ENCODE results near the gene LCN15.
A peak's percentile ranks its signal among the peaks of the same experiment; 100 is the strongest.
"Not testable (repeated sequence)": the region's sequence is repeated elsewhere in the genome, so short reads cannot be mapped to it uniquely, and the experiment has no call there.

The LCN15 gene

GRCh38 chr9:136755302-136756133 lies 8.8 kb downstream of the LCN15 start:
- DNase-seq (ENCODE audit: low read depth): not testable (repeated sequence)

- DNase-seq (ENCODE audit: low read depth): no peak
Observed at GRCh38 chr9:136754626-136755301, 9.6 kb downstream of the LCN15 start.

DNA sequence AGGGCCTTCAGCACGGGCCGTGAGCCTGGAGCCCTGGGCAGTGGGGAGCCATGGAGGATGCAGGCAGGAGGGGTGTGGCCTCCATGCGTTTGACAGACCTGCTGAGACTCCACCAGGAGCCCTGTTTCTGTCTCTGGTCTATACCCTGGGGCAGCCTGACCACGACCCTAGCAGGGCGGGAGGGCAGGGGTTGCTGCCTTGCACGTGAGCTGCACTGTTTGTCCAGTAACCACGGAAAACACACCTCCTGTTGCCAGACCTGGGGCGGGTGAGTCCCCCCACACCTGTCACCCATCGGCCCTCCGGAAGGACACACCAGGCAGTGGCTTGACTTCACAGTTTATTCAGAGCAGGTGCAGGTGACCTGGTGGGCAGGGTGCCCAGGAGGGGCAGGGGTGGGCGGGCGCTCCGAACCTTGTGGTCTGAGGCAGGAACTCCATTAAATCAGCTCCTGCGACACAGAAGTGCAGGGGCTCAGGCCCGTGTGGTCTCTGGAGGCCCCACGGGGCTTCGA lies 10.2 kb downstream of the LCN15 start:
- DNase-seq (ENCODE audit: low read depth): no peak

DNA sequence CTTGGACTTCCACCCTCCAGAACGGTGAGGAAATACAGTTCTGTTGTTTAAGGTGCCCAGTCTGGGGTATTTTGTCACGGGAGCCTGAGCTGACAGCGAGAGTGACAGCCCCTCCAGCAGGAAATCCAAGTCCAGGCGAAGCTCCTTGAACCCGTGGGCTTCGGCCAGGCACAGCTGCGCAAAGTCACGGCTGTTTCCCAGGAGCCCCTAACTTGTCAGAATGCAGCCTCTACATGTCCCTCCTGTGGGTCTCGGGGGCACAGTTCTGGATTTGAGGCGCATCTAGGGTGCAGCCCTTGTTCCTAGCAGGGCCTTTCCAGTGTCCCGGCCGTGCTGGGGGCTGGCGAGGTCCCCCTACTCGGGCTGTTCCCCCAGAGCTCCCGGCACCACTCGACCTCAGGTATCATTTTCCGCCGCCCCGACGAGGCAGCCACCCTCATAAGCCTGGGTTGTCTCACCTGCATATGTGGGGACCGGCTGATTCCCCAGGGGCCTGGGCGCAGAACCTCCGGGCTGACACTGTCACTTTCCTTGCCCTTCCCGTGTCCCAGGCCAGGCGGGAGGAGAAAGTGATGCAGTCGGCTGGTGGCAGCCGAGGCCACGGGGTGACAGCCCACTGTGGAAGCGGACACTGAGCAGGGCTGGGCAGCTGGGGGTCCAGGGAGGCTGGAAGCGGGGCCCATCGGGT lies 10.8 kb downstream of the LCN15 start:
- no peak for DNase-seq (ENCODE audit: low read depth)

- DNase-seq (ENCODE audit: low read depth): no peak
Observed at GRCh38 chr9:136751814-136752213, 12.5 kb downstream of the LCN15 start.

GRCh38 chr9:136751244-136751643 lies 13.1 kb downstream of the LCN15 start:
- DNase-seq (ENCODE audit: low read depth): no peak

GRCh38 chr9:136750526-136750925 lies 13.8 kb downstream of the LCN15 start:
- DNase-seq (ENCODE audit: low read depth): peak; percentile 59

DNA sequence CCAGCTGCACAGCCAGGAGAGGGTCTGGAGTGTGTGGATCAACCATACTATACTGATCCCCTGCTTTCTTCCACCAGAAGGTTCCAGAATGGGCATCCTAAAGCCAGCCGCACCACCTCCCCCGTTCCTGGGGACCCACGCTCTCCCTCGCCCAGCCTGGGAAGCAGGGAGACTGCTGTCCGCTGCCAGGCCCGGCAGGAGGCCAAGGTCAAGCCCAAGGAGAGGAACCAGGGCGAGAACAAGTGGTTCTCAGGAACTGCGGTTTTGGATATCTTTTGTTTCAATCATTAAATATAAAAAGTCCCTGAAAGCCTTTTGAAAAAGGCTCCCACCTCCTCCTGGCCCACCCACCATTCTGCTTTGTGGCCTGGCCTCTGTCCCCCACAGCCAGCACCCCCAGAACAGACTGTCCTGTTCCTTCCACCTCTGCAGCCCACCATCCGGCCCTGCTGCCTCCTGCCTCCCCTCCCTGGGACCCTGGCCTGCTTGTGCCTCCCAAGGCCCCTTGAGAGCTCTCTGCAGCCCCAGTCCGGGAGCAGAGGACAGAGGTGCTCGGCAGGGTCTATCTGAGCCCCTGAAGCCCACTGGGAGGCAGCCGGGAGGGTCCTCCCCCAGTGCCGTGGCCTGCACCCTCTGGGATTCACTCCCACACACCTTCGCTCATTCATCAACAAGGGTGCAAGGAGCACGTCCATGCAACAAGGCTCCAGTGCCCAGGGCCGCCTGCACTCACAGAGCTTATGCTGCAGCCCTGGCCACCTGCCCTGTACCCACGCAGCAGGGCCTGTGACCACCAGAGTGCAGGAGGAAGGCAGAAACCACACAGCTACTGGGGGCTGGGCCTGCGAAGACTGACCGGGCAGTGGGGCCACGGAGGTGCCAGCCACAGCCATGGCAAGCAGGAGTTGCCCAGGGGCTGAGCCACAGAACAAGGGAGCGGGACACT lies 15.4 kb downstream of the LCN15 start:
- no peak for DNase-seq (ENCODE audit: low read depth)

DNA sequence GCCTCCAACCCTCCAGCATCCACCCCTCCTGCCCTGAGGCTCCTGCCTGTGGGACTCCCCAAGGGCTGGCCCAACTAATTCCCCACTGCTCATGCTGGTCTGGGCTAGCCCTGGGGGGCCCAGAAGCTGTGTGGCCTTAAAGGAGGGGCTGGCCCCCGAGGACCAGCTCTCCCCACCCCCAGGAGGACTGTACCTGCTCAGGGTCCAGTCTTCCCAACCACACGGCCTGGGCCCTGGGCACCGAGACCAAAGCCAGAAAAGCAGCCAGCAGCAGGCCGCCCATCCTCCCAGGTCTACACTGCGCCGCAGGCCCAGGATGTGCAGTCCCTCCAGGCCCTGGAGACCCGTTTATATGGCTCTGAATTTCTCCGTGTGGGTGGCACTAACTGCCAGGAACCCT lies 16.1 kb downstream of the LCN15 start, which contains the start of gene LCN6:
TSS of gene LCN6 (minus strand) at position 325 of the 400 bp plus-strand sequence. CDS start at position 283, 42 bp downstream.
- no peak for DNase-seq (ENCODE audit: low read depth)

GRCh38 chr9:136747161-136748060 lies 16.9 kb downstream of the LCN15 start:
- DNase-seq (ENCODE audit: low read depth): no peak

- no peak for DNase-seq (ENCODE audit: low read depth)
Observed at GRCh38 chr9:136746621-136747020, 17.7 kb downstream of the LCN15 start.

GRCh38 chr9:136746155-136746490 lies 18.2 kb downstream of the LCN15 start:
- DNase-seq (ENCODE audit: low read depth): no peak

GRCh38 chr9:136745389-136746154 lies 18.7 kb downstream of the LCN15 start:
- no peak for DNase-seq (ENCODE audit: low read depth)

DNA sequence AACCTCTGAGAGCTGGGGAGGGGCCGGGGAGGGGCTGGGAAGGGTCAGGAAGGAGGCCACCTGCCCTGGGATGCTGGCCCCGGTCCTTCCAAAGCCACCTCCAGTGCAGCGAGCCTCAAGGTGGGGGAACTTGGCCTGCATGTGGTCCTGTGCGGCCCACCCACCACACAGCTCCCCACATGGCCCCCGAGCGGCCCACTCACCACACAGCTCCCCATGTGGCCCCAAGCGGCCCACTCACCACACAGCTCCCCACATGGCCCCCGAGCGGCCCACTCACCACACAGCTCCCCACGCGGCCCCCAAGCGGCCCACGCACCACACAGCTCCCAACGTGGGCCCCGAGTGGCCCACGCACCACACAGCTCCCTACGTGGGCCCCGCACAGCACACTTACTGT lies 19.5 kb downstream of the LCN15 start:
- DNase-seq (ENCODE audit: low read depth): no peak

DNA sequence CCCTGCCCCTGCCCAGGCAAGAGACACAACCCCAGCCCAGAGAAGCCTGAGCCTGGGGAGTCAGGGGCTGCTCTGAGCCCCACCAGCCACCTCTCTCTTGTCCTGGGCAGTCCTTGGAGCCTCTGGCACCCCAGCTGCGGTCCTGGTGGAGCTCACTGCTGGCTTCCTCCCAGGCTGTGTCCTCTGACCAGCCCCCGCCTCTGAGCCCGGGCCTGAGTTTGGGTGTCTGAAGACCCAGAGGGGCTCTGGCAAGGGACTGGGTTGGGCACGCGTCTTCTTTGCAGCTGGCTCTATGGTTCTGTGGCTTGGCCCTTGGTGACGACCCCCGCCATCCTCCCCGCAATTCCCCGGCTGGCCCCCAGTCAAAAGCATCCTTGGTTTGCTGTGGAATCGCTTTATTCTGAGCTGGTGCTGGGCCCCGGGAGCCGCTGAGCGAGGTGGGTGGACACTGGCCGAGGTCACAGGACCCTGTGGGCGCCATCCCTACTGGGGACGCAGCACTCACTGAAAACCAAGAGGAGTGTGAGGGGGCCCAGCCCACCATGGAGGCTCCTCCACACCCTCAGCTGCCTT lies 20.6 kb downstream of the LCN15 start:
- DNase-seq (ENCODE audit: low read depth): no peak

GRCh38 chr9:136742591-136743391 lies 21.5 kb downstream of the LCN15 start, which contains the start of gene LCN10:
LCN10 (minus strand) TSS chr9:136742940; CDS start chr9:136742903, 37 bp downstream.
- DNase-seq (ENCODE audit: low read depth): no peak

GRCh38 chr9:136741883-136742571 lies 22.3 kb downstream of the LCN15 start:
- DNase-seq (ENCODE audit: low read depth): no peak

All from ELR (cell line).